Gastrocnemius medialis (tissue), 4 donors: ENCODE measurements around the gene TRIM47.
"Not testable (repeated sequence)": the region's sequence is repeated elsewhere in the genome, so short reads cannot be mapped to it uniquely, and the experiment has no call there.

ENCODE experiments used
- POLR2A ChIP-seq, 2 donors: fragments of 450-650 bp; IDR thresholded peaks; one replicate each; pipeline ENCODE4 v1.6.1; 2017; ENCODE audit warnings: antibody characterized with exemption in 2 of 2, mild to moderate bottlenecking in 2 of 2, moderate library complexity in 2 of 2
- TF ChIP-seq, protein P1 (sequence below), 5 experiments: fragments of 450-650 bp in 3 of 5; fragments of 200-600 bp in 2 of 5; sonication (generic) in 2 of 5; IDR thresholded peaks in 4 of 5; conservative IDR thresholded peaks in 1 of 5; 1 replicate in 4 of 5; 2 replicates in 1 of 5; pipeline ENCODE4 v1.5.1; 2016 to 2019; ENCODE audit warnings: antibody characterized with exemption in 5 of 5, mild to moderate bottlenecking in 3 of 5, moderate library complexity in 3 of 5

DNA sequence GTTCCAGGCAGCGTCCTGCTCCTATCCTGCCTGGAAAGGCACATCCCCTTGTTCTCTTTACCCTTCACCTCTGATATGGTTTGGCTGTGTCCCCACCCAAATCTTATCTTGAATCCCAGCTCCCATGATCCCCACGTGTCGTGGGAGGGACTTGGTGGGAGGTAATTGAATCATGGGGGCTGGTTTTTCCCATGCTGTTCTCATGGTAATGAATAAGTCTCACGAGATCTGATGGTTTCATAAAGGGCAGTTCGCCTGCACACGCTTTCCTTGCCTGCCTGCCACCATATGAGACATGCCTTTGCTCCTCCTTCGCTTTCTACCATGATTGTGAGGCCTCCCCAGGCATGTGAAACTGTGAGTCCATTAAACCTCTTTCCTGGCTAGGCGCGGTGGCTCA, 7.5 kb upstream of the TRIM47 start:
- TF ChIP-seq, protein P1, sequence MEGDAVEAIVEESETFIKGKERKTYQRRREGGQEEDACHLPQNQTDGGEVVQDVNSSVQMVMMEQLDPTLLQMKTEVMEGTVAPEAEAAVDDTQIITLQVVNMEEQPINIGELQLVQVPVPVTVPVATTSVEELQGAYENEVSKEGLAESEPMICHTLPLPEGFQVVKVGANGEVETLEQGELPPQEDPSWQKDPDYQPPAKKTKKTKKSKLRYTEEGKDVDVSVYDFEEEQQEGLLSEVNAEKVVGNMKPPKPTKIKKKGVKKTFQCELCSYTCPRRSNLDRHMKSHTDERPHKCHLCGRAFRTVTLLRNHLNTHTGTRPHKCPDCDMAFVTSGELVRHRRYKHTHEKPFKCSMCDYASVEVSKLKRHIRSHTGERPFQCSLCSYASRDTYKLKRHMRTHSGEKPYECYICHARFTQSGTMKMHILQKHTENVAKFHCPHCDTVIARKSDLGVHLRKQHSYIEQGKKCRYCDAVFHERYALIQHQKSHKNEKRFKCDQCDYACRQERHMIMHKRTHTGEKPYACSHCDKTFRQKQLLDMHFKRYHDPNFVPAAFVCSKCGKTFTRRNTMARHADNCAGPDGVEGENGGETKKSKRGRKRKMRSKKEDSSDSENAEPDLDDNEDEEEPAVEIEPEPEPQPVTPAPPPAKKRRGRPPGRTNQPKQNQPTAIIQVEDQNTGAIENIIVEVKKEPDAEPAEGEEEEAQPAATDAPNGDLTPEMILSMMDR (IDR thresholded peaks at IDR 0.05 in 4 of 5, conservative IDR thresholded peaks at IDR 0.05 in 1 of 5): not testable (repeated sequence)
- TF ChIP-seq POLR2A (IDR thresholded peaks at IDR 0.05): not testable (repeated sequence)
